Gastroesophageal sphincter (tissue), 3 donors: ENCODE measurements around the gene GNG8.

Source experiments
- CTCF ChIP-seq, 4 experiments: fragments of 200-600 bp in 2 of 4; fragments of 450-650 bp in 2 of 4; sonication (generic) in 1 of 4; IDR thresholded peaks; one replicate each; pipeline ENCODE4 v1.5.1; 2017 to 2019; ENCODE audit warnings: antibody characterized with exemption in 4 of 4, mild to moderate bottlenecking in 2 of 4, moderate library complexity in 2 of 4
- EP300 ChIP-seq: sonication (generic); formaldehyde crosslinking; IDR thresholded peaks from one replicate; pipeline ENCODE4 v1.6.1; 2017; ENCODE audit warnings: antibody characterized with exemption, mild to moderate bottlenecking
- POLR2A ChIP-seq, 2 donors: fragments of 450-650 bp; IDR thresholded peaks; one replicate each; pipeline ENCODE4 v1.6.1; 2017; ENCODE audit warnings: antibody characterized with exemption in 2 of 2, mild to moderate bottlenecking in 2 of 2, moderate library complexity in 1 of 2
- POLR2AphosphoS5 ChIP-seq: sonication (generic); formaldehyde crosslinking; IDR thresholded peaks from one replicate; pipeline ENCODE4 v1.6.1; 2017; ENCODE audit warnings: antibody characterized with exemption

GRCh38 chr19:46617601-46618000 is 18.4 kb downstream of the GNG8 start:
- TF ChIP-seq CTCF (IDR thresholded peaks at IDR 0.05) (no peak), POLR2AphosphoS5 (no peak), POLR2A (IDR thresholded peaks at IDR 0.05) (no peak), EP300 (no peak)
